ENCODE data around the gene PER2. TPM values are rescaled to one million over a fixed set of nuclear protein-coding genes. Genes with fewer than 3 reads are reported as not detected.

Gene PER2
- total RNA-seq, 1 donor from 2014 or later = 3.8 TPM

DNA sequence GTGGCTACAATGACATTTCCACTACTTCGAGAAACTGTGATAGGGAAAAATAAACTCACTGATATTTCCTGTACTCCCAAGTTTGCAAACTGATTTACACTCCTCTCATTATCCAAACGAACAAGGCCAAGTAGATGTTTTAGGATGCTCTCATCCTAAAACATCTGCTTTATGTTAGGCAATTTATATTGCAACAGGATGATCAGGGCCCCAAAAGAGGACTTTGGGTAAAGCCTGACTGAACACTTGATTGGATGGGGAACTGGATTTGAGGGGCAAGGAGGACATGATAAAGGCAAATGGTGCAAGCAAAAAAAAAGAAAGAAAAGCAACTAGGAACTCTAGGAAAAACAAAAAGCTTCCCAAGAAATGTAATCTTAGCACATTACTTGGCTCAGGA, 46.4 kb downstream of the PER2 start:
- peaks cover 25% of the 10 kb centered on the region for H3K27me3 Mint-ChIP-seq (ENCODE audit: unreplicated experiment)
- H3K4me3 Mint-ChIP-seq (ENCODE audit: unreplicated experiment) = peak overlapping the region; percentile 81
- TF ChIP-seq, protein P1, sequence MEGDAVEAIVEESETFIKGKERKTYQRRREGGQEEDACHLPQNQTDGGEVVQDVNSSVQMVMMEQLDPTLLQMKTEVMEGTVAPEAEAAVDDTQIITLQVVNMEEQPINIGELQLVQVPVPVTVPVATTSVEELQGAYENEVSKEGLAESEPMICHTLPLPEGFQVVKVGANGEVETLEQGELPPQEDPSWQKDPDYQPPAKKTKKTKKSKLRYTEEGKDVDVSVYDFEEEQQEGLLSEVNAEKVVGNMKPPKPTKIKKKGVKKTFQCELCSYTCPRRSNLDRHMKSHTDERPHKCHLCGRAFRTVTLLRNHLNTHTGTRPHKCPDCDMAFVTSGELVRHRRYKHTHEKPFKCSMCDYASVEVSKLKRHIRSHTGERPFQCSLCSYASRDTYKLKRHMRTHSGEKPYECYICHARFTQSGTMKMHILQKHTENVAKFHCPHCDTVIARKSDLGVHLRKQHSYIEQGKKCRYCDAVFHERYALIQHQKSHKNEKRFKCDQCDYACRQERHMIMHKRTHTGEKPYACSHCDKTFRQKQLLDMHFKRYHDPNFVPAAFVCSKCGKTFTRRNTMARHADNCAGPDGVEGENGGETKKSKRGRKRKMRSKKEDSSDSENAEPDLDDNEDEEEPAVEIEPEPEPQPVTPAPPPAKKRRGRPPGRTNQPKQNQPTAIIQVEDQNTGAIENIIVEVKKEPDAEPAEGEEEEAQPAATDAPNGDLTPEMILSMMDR (IDR thresholded peaks at IDR 0.05; ENCODE audit: partially characterized antibody, unreplicated experiment) = no peak
- H3K36me3 Mint-ChIP-seq (ENCODE audit: unreplicated experiment) = no peaks in the 10 kb centered on the region
- H3K4me1 Mint-ChIP-seq (ENCODE audit: low read depth, unreplicated experiment) = peaks cover 40% of the 10 kb centered on the region
- H3K27ac Mint-ChIP-seq (ENCODE audit: unreplicated experiment) = peak overlapping the region; percentile 98
- peaks cover 22% of the 10 kb centered on the region for H3K9me3 Mint-ChIP-seq (ENCODE audit: unreplicated experiment)
- no peak for DNase-seq

DNA sequence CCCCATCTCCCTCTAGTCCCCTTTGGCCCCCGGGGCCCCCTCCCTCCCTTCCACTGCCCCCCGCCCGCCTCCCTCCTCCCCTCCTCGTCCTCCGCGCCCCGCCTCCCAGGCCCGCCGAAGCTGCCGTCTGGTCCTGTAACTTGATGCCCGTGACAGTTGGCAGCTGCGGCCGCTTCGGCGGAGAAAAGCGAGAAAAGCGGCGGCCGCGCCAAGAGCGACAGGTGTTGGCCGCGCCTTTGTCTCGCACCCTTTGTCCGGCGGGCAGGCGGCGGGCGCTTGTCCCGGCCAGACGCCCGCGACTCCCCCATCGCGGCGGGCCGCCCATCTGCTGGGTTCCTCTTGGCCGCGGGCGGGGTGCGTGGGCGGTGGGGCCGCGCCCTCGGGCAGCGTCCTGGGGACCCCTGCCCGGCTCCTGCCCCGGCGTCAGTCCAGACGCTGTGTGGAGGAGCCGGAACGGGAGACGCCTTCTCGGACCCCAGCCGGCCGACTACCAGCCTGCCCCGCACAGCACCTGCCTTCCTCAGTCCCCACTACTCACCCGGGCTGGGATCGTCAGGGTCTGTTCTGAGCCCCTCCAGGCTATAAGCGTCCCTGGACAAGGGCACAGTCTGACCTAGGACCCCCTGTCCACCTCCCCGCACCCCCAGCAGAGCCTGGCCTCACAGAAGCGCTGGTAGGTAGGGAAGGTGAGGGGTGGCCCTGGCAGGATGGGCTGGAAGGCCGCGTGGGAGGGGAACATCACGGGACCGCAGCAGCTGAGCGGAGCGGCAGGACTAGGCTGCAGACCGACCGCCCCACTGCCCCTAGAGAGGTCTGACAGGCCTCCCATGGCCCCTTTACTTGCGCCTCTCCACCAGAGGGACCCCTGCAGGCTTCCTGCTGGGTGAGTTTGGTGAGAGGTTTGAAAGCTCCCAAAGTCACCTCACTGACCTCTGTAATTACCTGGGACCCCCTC, 47.4 kb downstream of the PER2 start:
- peaks cover 3% of the 10 kb centered on the region for H3K36me3 Mint-ChIP-seq (ENCODE audit: unreplicated experiment)
- DNase-seq = peak; percentile 94
- H3K4me3 Mint-ChIP-seq (ENCODE audit: unreplicated experiment) = peak overlapping the region; percentile 81
- H3K27ac Mint-ChIP-seq (ENCODE audit: unreplicated experiment) = peak overlapping the region; percentile 99
- H3K4me1 Mint-ChIP-seq (ENCODE audit: low read depth, unreplicated experiment) = peaks cover 40% of the 10 kb centered on the region
- TF ChIP-seq, protein P1 (IDR thresholded peaks at IDR 0.05; ENCODE audit: partially characterized antibody, unreplicated experiment) = no peak
- peaks cover 25% of the 10 kb centered on the region for H3K9me3 Mint-ChIP-seq (ENCODE audit: unreplicated experiment)
- H3K27me3 Mint-ChIP-seq (ENCODE audit: unreplicated experiment) = peaks cover 23% of the 10 kb centered on the region

DNA sequence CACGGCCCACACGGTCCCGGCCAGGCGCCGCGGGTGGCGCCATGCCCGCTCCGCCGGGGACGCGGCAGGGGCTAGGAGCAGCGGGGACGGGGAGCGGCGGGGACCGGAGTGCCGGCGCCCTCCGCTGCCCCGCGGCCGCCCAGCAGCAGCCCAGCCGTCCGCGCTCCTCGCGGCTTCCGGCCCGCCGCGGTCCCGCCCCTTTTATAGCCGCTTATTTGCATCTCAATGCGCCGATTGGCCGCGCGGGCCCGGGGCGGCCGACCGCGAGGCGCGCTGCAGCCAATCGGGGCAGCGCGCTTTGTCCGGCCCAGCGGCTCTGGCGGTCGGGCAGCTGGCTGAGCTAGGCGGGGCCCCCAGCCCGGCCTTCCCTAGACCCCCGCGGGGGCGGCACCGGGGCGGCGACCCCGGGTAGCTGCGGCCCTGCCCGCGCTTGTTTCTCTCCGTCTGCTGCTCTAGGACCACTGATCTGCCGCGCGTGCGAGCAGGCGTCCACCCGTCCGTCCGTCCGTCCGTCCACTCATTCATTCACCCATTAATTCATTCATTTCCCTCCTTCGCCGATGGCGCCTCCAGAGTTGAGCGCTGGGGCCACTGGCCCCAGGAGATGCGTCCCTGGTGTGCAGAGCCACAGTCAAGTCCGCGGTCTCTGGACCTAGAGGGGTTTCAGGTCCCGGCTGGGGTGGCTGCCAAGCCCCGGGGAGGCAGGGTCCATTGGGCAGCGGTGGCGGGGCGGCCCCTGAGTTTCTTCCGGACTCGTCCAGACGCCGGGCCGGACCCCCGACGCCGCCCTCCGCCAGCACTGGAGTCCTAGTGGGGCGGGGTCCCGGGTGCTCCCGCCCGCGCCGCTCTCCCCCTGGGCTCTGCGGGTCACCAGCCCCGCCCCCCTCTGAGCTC, 48.3 kb downstream of the PER2 start, which contains the start of gene HES6:
Gene HES6 (minus strand): TSS at position 176 of the 894 bp plus-strand sequence. CDS start 133 bp downstream, at position 43.
- Mint-ChIP-seq H3K27ac (ENCODE audit: unreplicated experiment) (peak within 1 kb of the TSS; percentile 99), H3K9me3 (ENCODE audit: unreplicated experiment) (peaks cover 27% of the 10 kb centered on the region), H3K36me3 (ENCODE audit: unreplicated experiment) (peaks cover 10% of the 10 kb centered on the region), H3K4me3 (ENCODE audit: unreplicated experiment) (peak within 1 kb of the TSS; percentile 94), H3K4me1 (ENCODE audit: low read depth, unreplicated experiment) (peaks cover 43% of the 10 kb centered on the region), H3K27me3 (ENCODE audit: unreplicated experiment) (peaks cover 24% of the 10 kb centered on the region)
- TF ChIP-seq, protein P1 (IDR thresholded peaks at IDR 0.05; ENCODE audit: partially characterized antibody, unreplicated experiment) = peak; percentile 22
- peak; percentile 95 for DNase-seq

DNA sequence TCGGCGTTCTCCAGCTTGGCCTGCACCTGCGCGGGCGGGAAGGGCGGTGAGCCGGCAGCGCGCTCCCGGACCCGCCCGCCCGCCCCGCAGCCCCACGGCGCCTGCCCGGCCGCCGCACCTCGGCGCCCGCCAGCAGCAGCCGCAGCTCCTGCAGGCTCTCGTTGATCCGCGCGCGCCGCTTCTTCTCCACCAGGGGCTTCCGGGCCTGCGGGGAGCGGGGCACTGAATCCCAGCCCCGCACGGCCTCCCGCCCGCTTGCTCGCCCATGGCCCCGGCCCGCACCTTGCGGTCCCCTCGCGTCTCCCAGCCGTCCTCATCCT, 48.9 kb downstream of the PER2 start:
- peaks cover 10% of the 10 kb centered on the region for H3K36me3 Mint-ChIP-seq (ENCODE audit: unreplicated experiment)
- peaks cover 42% of the 10 kb centered on the region for H3K4me1 Mint-ChIP-seq (ENCODE audit: low read depth, unreplicated experiment)
- peaks cover 26% of the 10 kb centered on the region for H3K27me3 Mint-ChIP-seq (ENCODE audit: unreplicated experiment)
- DNase-seq = no peak
- peaks cover 29% of the 10 kb centered on the region for H3K9me3 Mint-ChIP-seq (ENCODE audit: unreplicated experiment)
- TF ChIP-seq, protein P1 (IDR thresholded peaks at IDR 0.05; ENCODE audit: partially characterized antibody, unreplicated experiment) = no peak
- no peak overlapping the region for H3K27ac Mint-ChIP-seq (ENCODE audit: unreplicated experiment)
- no peak overlapping the region for H3K4me3 Mint-ChIP-seq (ENCODE audit: unreplicated experiment)
